GM13977 (cell line): ENCODE results near the gene PCNT.

Experiments
- DNase-seq: peaks from one replicate; pipeline ENCODE4 v3.0.0; 2012; ENCODE audit warnings: low spot score
- CTCF ChIP-seq: IDR thresholded peaks from 2 replicates; pipeline ENCODE4 v1.5.1; 2012; ENCODE audit warnings: mild to moderate bottlenecking, control low read depth; ENCODE audit not compliant: insufficient read depth; ENCODE audit errors: extremely low read depth, missing control alignments
- in situ Hi-C: fragments of 300-500 bp; cut with MboI; formaldehyde crosslinking; loops from one replicate; pipeline ENCODE4 v1.12.0; 2022; ENCODE audit warnings: low sequenced_read_pairs, low pct_unique_long_range_greater_than_20kb, mixed read lengths, inconsistent platforms; ENCODE audit not compliant: unreplicated experiment

PCNT gene

DNA sequence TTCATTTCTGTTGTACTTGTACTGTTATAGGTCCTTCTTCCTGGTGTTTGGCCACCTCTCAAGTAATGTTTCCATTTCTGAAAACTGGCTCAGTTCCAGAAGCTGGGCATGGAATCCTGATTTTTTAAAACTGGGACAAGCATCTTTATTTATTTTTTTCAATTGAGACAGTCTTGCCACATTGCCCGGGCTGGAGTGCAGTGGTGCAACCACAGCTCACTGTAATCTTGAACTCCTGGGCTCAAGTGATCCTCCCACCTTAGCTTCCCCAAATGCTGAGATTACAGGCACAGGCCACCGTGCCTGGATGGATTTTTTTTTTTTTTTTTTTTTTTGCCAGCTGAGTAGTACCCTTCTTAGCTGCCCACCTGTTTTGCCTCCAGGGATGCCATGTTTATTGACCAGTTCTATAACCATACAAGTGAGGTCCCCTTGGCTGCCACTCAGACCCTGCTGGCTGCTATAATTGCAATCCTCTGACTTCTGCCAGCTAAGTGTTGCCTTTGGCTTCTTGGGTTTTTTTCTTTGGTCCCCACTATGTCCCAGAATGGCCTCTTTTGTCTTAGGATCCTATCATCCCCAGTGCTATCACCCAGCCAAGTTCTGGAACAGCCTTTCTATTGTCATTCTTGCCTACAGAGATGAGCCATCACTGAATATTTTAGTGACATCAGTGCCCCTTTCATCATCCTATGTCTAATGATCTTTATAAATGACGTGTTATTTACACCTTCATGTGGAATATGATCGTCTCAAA is 130.9 kb downstream of the PCNT start:
- no peak for TF ChIP-seq CTCF
- in situ Hi-C loops, result loop anchor here (5.0 kb wide), 1 partner anchor 48 kb away; no protein-coding TSS in a partner anchor
- no peak for DNase-seq

DNA sequence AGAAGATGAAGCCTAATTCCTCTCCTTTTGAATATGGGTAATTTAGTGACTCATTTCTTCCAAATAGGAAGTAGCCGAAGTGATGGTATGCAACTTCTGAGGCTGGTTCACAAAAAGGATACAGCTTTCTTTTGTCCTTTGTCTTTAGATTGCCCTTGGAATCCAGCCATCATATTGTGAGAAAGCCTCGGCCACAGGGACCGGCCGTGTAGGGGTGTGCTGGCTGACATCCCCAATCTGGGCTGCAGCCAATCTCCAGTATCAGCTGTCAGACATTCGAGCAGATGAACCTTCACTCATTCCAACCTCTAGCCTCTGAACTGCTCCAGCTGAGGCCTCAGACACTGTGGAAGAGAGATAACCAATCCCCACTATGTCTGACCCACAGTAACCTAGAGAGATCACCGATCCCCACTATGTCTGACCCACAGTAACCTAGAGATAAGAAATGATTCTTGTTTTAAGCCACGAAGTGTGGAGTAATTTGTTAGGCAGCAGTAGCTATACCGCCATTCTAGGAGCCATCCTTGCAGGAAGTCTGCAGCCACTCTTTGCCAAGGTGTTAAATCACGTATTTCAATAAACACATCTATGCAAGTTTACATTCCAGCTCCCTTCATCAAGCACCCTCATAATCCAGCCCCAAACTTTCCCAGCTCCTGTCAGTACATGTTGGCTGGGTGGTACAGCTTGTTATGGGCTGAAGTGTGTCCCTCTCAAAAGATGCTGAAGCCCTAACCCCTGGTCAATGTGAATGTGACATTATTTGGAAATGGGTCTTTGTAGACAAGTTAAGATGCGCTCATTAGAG is 131.8 kb downstream of the PCNT start:
- no peak for DNase-seq
- in situ Hi-C loops, result loop anchor here (5.0 kb wide), 1 partner anchor 48 kb away; no protein-coding TSS in a partner anchor
- TF ChIP-seq CTCF, result no peak

DNA sequence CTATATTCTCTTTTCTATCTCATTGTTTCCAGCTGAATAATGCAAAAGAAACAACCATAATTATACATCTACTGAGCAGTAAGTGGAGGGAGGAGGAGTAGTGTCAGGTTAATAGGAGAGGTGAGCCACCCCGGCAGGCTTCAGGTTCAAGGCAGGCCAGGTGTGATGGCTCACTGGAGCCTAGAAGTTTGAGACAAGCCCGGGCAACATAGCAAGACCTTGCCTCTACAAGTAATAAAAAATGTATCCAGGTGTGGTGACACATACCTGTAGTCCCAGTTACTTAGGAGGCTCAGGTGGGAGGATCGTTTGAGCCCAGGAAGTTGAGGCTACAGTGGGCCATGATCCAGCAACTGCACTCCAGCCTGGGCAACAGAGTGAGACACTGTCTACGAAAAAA is 132.8 kb downstream of the PCNT start:
- DNase-seq, result no peak
- in situ Hi-C loops, result loop anchor here (5.0 kb wide), 1 partner anchor 49 kb away; no protein-coding TSS in a partner anchor
- no peak for TF ChIP-seq CTCF

GRCh38 chr21:46457801-46458314 is 133.9 kb downstream of the PCNT start:
- in situ Hi-C loops, result loop anchor here (5.0 kb wide), 1 partner anchor 51 kb away; no protein-coding TSS in a partner anchor
- no peak for TF ChIP-seq CTCF
- DNase-seq, result no peak

- no peak for TF ChIP-seq CTCF
- in situ Hi-C loops, result loop anchor here (5.0 kb wide), 1 partner anchor 51 kb away; no protein-coding TSS in a partner anchor
- DNase-seq, result peak; percentile 100
Observed at GRCh38 chr21:46458315-46459023, 134.5 kb downstream of the PCNT start, which contains the start of gene DIP2A. Gene DIP2A, plus strand, starts transcription at chr21:46458891. Its CDS starts 241 bp downstream, at chr21:46459132.

DNA sequence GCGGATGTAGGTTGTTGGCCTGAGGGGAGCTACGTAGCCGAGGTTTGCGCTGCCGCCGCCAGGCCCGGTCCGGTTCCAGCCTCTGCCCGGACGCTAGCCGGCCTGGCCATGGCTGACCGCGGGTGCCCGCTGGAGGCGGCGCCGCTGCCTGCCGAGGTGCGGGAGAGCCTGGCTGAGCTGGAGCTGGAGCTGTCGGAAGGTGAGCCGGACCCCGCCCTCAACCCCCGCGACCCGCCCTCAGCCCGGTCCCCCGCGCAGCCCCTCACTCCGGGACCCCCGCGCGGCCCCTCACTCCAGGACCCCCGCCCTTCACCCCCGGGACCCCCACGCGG is 135.0 kb downstream of the PCNT start:
- in situ Hi-C loops, result loop anchor here (5.0 kb wide), 1 partner anchor 52 kb away; no protein-coding TSS in a partner anchor
- no peak for DNase-seq
- TF ChIP-seq CTCF, result no peak
